Left lung (tissue), 10 donors: ENCODE results near the gene TMIE. TPM values are rescaled to one million over a fixed set of nuclear protein-coding genes. Genes with fewer than 3 reads are reported as not detected.
A peak's percentile ranks its signal among the peaks of the same experiment; 100 is the strongest.
"Not testable (repeated sequence)": the region's sequence is repeated elsewhere in the genome, so short reads cannot be mapped to it uniquely, and the experiment has no call there.

Experiments
- ATAC-seq: fragments of 200-7000 bp; cut with Tn5 transposase; one replicate; pipeline ENCODE4 v1.9.1; 2020; ENCODE audit warnings: moderate library complexity
- DNase-seq, 4 donors: peaks; one replicate each; pipeline ENCODE4 v3.0.0-alpha.2; 2013 to 2020
- H3K27ac ChIP-seq, 2 donors: fragments of 200-600 bp; sonication (generic) in 1 of 2; one replicate each; pipeline versions ENCODE4 v1.5.0 to v1.8.0; 2020 to 2021
- H3K27me3 ChIP-seq, 2 donors: fragments of 200-600 bp; sonication (generic) in 1 of 2; one replicate each; pipeline versions ENCODE4 v1.5.0 to v1.8.0; 2020 to 2021
- H3K36me3 ChIP-seq, 2 donors: fragments of 200-600 bp; sonication (generic) in 1 of 2; one replicate each; pipeline versions ENCODE4 v1.5.0 to v1.8.0; 2020 to 2021
- H3K4me1 ChIP-seq, 2 donors: fragments of 200-600 bp; one replicate each; pipeline ENCODE4 v1.8.0; 2021
- H3K4me3 ChIP-seq, 2 donors: fragments of 200-600 bp; sonication (generic) in 1 of 2; one replicate each; pipeline versions ENCODE4 v1.5.0 to v1.8.0; 2020 to 2021; ENCODE audit warnings: mild to moderate bottlenecking in 1 of 2
- H3K9me3 ChIP-seq, 2 donors: fragments of 200-600 bp; sonication (generic) in 1 of 2; one replicate each; pipeline versions ENCODE4 v1.5.0 to v1.8.0; 2020 to 2021
- CTCF ChIP-seq, 2 donors: fragments of 200-600 bp; sonication (generic) in 1 of 2; IDR thresholded peaks; one replicate each; pipeline versions ENCODE4 v1.5.0 to v1.8.0; 2021; ENCODE audit warnings: antibody characterized with exemption in 2 of 2
- intact Hi-C, 2 donors: fragments of 100-400 bp; cut with DNase I; formaldehyde crosslinking; loops; one replicate each; pipeline versions ENCODE4 v1.11.2 to v1.14.2; 2022
- polyA plus RNA-seq, 6 donors: library from polyadenylated mRNA; unstranded; fragments of 120-200 nt; gene quantifications; one replicate each; pipeline ENCODE4 v1.2.1, GENCODE V29; 2013; ENCODE audit not compliant: insufficient read length in 6 of 6
- total RNA-seq, 2 donors: library from RNA; stranded (reverse); fragmentation: NEBNext Ultra II Directional; extraction: Animal tissue kit (Norgen Biotek cat#: 25700); gene quantifications; one replicate each; pipeline ENCODE4 v1.2.1, GENCODE V29; 2021
- donor health status: DM: no; HTN: yes; CAD: no.
- donor health status: DM: no; HTN: no; CAD: no.

Gene TMIE
- total and polyA plus RNA-seq, 8 donors = 0.23 to 0.82 (median 0.48) TPM; not detected in 1

DNA sequence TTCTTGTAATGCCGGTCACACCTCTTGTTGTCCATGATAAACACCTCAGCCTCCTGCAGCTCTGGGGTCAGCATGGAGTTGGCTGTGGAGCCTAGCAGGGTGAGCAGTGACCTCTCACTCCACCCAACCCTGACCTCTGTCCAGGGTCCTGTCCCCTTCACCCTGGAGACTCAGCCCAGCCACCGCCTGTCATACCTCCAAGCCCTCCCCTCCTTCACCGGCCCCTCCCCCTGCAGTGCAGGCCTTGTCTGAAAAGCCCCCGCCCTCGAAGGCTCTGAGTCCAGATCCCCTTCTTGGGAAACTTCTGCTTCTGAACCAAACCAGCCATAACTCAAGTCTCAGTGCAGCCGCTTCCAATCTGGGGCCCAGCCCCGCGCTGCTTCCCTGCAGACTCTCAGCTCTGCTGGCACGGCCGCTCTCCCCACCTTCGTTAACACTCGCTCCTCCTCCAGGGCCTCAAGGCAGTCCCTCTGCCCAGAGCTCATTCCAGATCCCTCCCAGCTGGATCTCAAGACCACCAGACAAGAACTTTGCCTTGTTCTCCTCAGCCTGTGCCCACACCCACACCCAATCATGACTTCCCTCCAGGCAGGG lies 41.9 kb downstream of the TMIE start:
- TF ChIP-seq CTCF (IDR thresholded peaks at IDR 0.05) = no peak
- DNase-seq (peak in 1 of 4 donors; percentile 15), ATAC-seq (no peak)
- intact Hi-C loops = no loop called here
- H3K36me3 ChIP-seq = no peaks in the 10 kb centered on the region
- H3K4me3 ChIP-seq = no peak overlapping the region
- no peaks in the 10 kb centered on the region for H3K27me3 ChIP-seq
- no peak overlapping the region for H3K27ac ChIP-seq
- no peaks in the 10 kb centered on the region for H3K4me1 ChIP-seq
- no peaks in the 10 kb centered on the region for H3K9me3 ChIP-seq

DNA sequence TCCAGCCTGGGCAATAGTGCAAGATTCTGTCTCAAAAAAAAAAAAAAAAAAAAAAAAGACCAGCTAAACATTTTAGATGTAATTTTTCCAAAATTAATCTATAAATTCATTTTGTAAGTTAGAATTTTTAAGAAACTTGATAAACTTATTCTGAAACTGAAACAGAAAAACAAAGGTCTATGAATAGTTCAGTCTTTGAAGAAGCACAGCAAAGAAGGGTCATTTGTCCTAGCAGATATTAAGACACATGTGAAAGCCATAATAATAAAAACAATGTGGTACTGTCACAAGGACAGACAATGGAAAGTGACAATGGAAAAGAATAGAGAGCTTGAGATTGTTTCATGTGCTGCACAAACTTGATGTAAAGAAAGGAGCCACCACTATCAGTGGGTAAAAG lies 45.5 kb downstream of the TMIE start:
- H3K36me3 ChIP-seq = no peaks in the 10 kb centered on the region
- H3K27me3 ChIP-seq = no peaks in the 10 kb centered on the region
- DNase-seq (no peak), ATAC-seq (no peak)
- intact Hi-C loops = no loop called here
- no peaks in the 10 kb centered on the region for H3K9me3 ChIP-seq
- no peak for TF ChIP-seq CTCF (IDR thresholded peaks at IDR 0.05)
- no peak overlapping the region for H3K4me3 ChIP-seq
- H3K27ac ChIP-seq = no peak overlapping the region
- no peaks in the 10 kb centered on the region for H3K4me1 ChIP-seq

- Histone ChIP-seq H3K27me3 (no peaks in the 10 kb centered on the region), H3K27ac (no peak overlapping the region), H3K9me3 (no peaks in the 10 kb centered on the region), H3K4me1 (no peaks in the 10 kb centered on the region), H3K36me3 (no peaks in the 10 kb centered on the region), H3K4me3 (no peak overlapping the region)
- ATAC-seq (no peak), DNase-seq (no peak)
- intact Hi-C loops = no loop called here
- no peak for TF ChIP-seq CTCF (IDR thresholded peaks at IDR 0.05)
Observed at GRCh38 chr3:46748170-46748569, 47.0 kb downstream of the TMIE start.

DNA sequence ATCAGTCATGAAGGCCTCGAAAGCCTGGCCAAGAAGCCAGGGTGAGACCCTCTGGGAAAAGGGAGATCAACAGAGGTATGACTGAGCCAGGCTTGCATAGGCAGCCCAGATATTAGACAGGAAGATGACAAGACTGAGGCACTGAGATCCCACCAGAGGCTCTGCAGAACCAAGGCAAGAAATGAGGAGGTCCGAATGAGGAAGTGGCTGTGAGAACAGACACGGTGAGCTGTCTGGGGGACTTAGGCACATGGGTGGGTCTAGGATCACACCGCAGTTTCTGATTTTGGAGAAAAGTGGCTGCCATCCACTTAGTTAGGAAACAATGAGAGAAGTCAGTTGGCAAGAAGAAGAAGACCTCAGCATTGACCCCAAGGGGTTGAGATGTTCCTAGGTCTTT lies 47.9 kb downstream of the TMIE start:
- TF ChIP-seq CTCF (IDR thresholded peaks at IDR 0.05) = no peak
- no peak for ATAC-seq
- H3K27ac ChIP-seq = no peak overlapping the region
- H3K4me1 ChIP-seq = no peaks in the 10 kb centered on the region
- no peaks in the 10 kb centered on the region for H3K9me3 ChIP-seq
- DNase-seq = no peak
- intact Hi-C loops = no loop called here
- no peaks in the 10 kb centered on the region for H3K36me3 ChIP-seq
- H3K4me3 ChIP-seq = no peak overlapping the region
- no peaks in the 10 kb centered on the region for H3K27me3 ChIP-seq

GRCh38 chr3:46750555-46751038 lies 49.4 kb downstream of the TMIE start:
- no peak for TF ChIP-seq CTCF (IDR thresholded peaks at IDR 0.05)
- Histone ChIP-seq H3K36me3 (no peaks in the 10 kb centered on the region), H3K4me3 (no peak overlapping the region), H3K9me3 (no peaks in the 10 kb centered on the region), H3K4me1 (no peaks in the 10 kb centered on the region), H3K27ac (no peak overlapping the region), H3K27me3 (no peaks in the 10 kb centered on the region)
- no peak for DNase-seq
- intact Hi-C loops = no loop called here
- ATAC-seq = no peak

- H3K27ac ChIP-seq, H3K27me3 ChIP-seq, H3K36me3 ChIP-seq, ATAC-seq, H3K9me3 ChIP-seq, DNase-seq, intact Hi-C loops, H3K4me1 ChIP-seq, H3K4me3 ChIP-seq: not testable (repeated sequence)
Observed at GRCh38 chr3:46753127-46753526, 51.9 kb downstream of the TMIE start.
